Endodermal cell (in vitro differentiated cells): Measurements from ENCODE around the gene TBC1D3K. TPM values are rescaled to one million over a fixed set of nuclear protein-coding genes. Genes with fewer than 3 reads are reported as not detected.
"Not testable (repeated sequence)": the region's sequence is repeated elsewhere in the genome, so short reads cannot be mapped to it uniquely, and the experiment has no call there.

ENCODE experiments used
- DNase-seq: peaks from one replicate; pipeline ENCODE4 v3.0.0-alpha.2; 2017
- H3K27ac ChIP-seq: 2 replicates; pipeline ENCODE4 v1.5.1; 2013; ENCODE audit warnings: mild to moderate bottlenecking, low read depth, low read length, moderate library complexity
- H3K27me3 ChIP-seq: 2 replicates; pipeline ENCODE4 v1.6.1; 2013; ENCODE audit warnings: mild to moderate bottlenecking, low read length, moderate library complexity; ENCODE audit not compliant: insufficient read depth, control insufficient read depth, poor library complexity, severe bottlenecking
- H3K36me3 ChIP-seq: 2 replicates; pipeline ENCODE4 v1.7.0; 2013; ENCODE audit warnings: mild to moderate bottlenecking, low read length, moderate library complexity; ENCODE audit not compliant: control insufficient read depth, insufficient read depth
- H3K4me1 ChIP-seq: one replicate; pipeline ENCODE4 v1.7.0; 2013; ENCODE audit warnings: low read length; ENCODE audit not compliant: control insufficient read depth, insufficient read depth
- H3K4me3 ChIP-seq: 2 replicates; pipeline ENCODE4 v1.5.1; 2013; ENCODE audit warnings: mild to moderate bottlenecking, low read length, moderate library complexity
- H3K9ac ChIP-seq: 2 replicates; pipeline ENCODE4 v1.6.1; 2013; ENCODE audit warnings: mild to moderate bottlenecking, low read length, moderate library complexity; ENCODE audit not compliant: poor library complexity, severe bottlenecking; ENCODE audit errors: extremely low read depth
- H3K9me3 ChIP-seq: 2 replicates; pipeline ENCODE4 v1.6.1; 2013; ENCODE audit warnings: mild to moderate bottlenecking, low read length, moderate library complexity; ENCODE audit not compliant: control insufficient read depth
- H3K27ac Mint-ChIP-seq: 2 replicates; pipeline ENCODE4 v1.8.0; 2020; ENCODE audit warnings: mixed read lengths
- H3K27me3 Mint-ChIP-seq: 2 replicates; pipeline ENCODE4 v1.8.0; 2021; ENCODE audit warnings: mild to moderate bottlenecking, mixed read lengths; ENCODE audit not compliant: insufficient read depth
- H3K36me3 Mint-ChIP-seq: 2 replicates; pipeline ENCODE4 v1.8.0; 2020; ENCODE audit warnings: low read depth, mixed read lengths
- H3K4me1 Mint-ChIP-seq: 2 replicates; pipeline ENCODE4 v1.8.0; 2020; ENCODE audit warnings: mixed read lengths
- H3K4me3 Mint-ChIP-seq: 2 replicates; pipeline ENCODE4 v1.8.0; 2020; ENCODE audit warnings: mild to moderate bottlenecking, moderate library complexity, mixed read lengths
- H3K9me3 Mint-ChIP-seq: 2 replicates; pipeline ENCODE4 v1.8.0; 2020; ENCODE audit warnings: mild to moderate bottlenecking, mixed read lengths
- WGBS, 2 experiments: methylation state at CpG; one replicate each; pipeline versions ENCODE4 v1.1.5 to v1.1.7; 2013; ENCODE audit warnings: missing lambda C conversion rate in 2 of 2, mixed read lengths in 1 of 2; ENCODE audit not compliant: insufficient coverage in 1 of 2, insufficient read length in 1 of 2; 5-methylcytosine and 5-hydroxymethylcytosine counted together
- total RNA-seq, 2 donors: library from RNA; stranded (reverse); fragmentation: NEBNext Ultra II Directional in 1 of 2; extraction: Animal tissue kit (Norgen Biotek cat#: 25700) in 1 of 2; gene quantifications; 2 replicates in 1 of 2; 3 replicates in 1 of 2; pipeline ENCODE4 v1.2.1, GENCODE V29; 2021
- TF ChIP-seq, protein P1 (sequence below): fragments of 200-600 bp; sonication (generic); conservative IDR thresholded peaks from 2 replicates; pipeline ENCODE4 v1.5.0; 2021; ENCODE audit warnings: antibody characterized with exemption, mild to moderate bottlenecking

The TBC1D3K gene
- total RNA-seq, 2 donors from 2014 or later: not detected

DNA sequence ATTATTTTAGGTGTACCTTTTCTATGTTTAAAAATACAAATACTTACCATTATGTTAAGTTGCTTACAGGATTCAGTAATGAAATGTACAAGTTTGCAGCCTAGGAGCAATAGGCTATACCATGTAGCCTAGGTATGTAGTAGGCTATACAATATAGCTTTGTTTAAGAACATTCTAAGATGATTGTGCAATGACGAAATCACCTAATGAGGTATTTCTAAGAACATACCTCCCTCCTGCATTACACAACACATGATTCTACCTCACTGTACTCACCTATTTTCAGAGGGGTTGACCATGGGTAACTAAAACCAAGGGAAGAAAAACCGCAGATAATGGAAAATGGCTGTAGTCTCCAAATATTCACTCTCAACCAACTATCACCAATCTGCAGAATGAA is 35.3 kb upstream of the TBC1D3K start:
- no peak overlapping the region for H3K4me3 Mint-ChIP-seq
- H3K27me3 ChIP-seq: no peaks in the 10 kb centered on the region
- H3K36me3 ChIP-seq: no peaks in the 10 kb centered on the region
- H3K9ac ChIP-seq: no peak overlapping the region
- WGBS, 2 experiments: 95% methylated on average over 2 of the region's 2 CpGs; no CpG with 5 or more reads in 1 of the 2 experiments
- H3K4me3 ChIP-seq: no peak overlapping the region
- H3K27ac ChIP-seq: no peak overlapping the region
- H3K4me1 ChIP-seq: no peaks in the 10 kb centered on the region
- DNase-seq: no peak
- no peaks in the 10 kb centered on the region for H3K36me3 Mint-ChIP-seq
- TF ChIP-seq, protein P1, sequence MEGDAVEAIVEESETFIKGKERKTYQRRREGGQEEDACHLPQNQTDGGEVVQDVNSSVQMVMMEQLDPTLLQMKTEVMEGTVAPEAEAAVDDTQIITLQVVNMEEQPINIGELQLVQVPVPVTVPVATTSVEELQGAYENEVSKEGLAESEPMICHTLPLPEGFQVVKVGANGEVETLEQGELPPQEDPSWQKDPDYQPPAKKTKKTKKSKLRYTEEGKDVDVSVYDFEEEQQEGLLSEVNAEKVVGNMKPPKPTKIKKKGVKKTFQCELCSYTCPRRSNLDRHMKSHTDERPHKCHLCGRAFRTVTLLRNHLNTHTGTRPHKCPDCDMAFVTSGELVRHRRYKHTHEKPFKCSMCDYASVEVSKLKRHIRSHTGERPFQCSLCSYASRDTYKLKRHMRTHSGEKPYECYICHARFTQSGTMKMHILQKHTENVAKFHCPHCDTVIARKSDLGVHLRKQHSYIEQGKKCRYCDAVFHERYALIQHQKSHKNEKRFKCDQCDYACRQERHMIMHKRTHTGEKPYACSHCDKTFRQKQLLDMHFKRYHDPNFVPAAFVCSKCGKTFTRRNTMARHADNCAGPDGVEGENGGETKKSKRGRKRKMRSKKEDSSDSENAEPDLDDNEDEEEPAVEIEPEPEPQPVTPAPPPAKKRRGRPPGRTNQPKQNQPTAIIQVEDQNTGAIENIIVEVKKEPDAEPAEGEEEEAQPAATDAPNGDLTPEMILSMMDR: no peak
- H3K9me3 ChIP-seq: no peaks in the 10 kb centered on the region
- no peaks in the 10 kb centered on the region for H3K27me3 Mint-ChIP-seq
- H3K4me1 Mint-ChIP-seq: no peaks in the 10 kb centered on the region
- no peak overlapping the region for H3K27ac Mint-ChIP-seq
- no peaks in the 10 kb centered on the region for H3K9me3 Mint-ChIP-seq

DNA sequence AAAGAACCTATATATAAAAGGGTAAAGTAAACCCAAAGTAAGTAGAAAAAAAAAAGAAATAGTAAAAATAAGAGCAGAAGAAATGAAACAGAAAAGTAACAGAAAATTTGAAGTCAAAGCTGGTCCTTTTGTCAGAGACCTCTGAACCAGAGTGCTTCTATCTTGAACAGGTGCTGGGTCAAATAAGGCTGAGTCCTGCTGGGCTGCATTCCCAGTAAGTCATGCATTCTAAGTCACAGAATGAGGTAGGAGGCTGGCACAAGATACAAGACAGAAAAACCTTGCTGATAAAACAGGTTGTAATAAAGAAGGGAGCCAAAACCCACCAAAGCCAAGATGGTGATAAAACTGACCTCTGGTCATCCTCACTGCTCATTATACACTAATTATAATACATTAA is 27.3 kb upstream of the TBC1D3K start:
- not testable (repeated sequence) for H3K4me3 ChIP-seq, H3K9ac ChIP-seq, H3K27ac Mint-ChIP-seq, H3K4me1 ChIP-seq, DNase-seq, H3K9me3 Mint-ChIP-seq, H3K27me3 ChIP-seq, H3K36me3 ChIP-seq, H3K4me1 Mint-ChIP-seq, H3K9me3 ChIP-seq, H3K36me3 Mint-ChIP-seq, H3K27ac ChIP-seq, H3K27me3 Mint-ChIP-seq, H3K4me3 Mint-ChIP-seq

Other genes with a start within 250 kb of the TBC1D3K start
- gene HNF1B, start 179.4 kb upstream of the TBC1D3K start, total RNA-seq: 10 to 100 TPM; 39.7 to 42.7 TPM
- gene TBC1D3L, start 64.6 kb downstream of the TBC1D3K start, total RNA-seq: 10 to 100 TPM; 22.3 to 35.8 TPM
- 1 to 10 TPM in 1 of 2 donors, under 1 TPM in 1; 0.79 to 6.3 TPM for gene TBC1D3D, start 79.6 kb downstream of the TBC1D3K start, total RNA-seq
- under 1 TPM in 1 of 2 donors, not detected in 1; 0.22 TPM for gene TBC1D3C, start 144.2 kb downstream of the TBC1D3K start, total RNA-seq
- under 1 TPM in 1 of 2 donors, not detected in 1; 0.38 TPM for gene TBC1D3E, start 203.5 kb downstream of the TBC1D3K start, total RNA-seq